DND-41 (cell line): ENCODE results near the gene HPGDS.

Experiments used
- ATAC-seq: fragments of 200-7000 bp; cut with Tn5 transposase; 3 replicates; pipeline ENCODE4 v1.9.1; 2021; ENCODE audit warnings: low read depth; ENCODE audit not compliant: insufficient read depth
- DNase-seq: peaks from one replicate; pipeline ENCODE4 v3.0.0-alpha.2; 2020
- H2AFZ ChIP-seq: 2 replicates; pipeline ENCODE4 v1.6.0; 2012; ENCODE audit warnings: low read depth, low read length
- H3K27ac ChIP-seq: 2 replicates; pipeline ENCODE4 v1.5.1; 2012; ENCODE audit warnings: low read length, inconsistent platforms
- H3K27me3 ChIP-seq: fragments of 200-600 bp; sonication (generic); 2 replicates; pipeline ENCODE4 v1.6.0; 2012; ENCODE audit warnings: low read length, mild to moderate bottlenecking, inconsistent platforms; ENCODE audit not compliant: insufficient read depth, poor library complexity
- H3K36me3 ChIP-seq: 2 replicates; pipeline ENCODE4 v1.5.1; 2012; ENCODE audit warnings: low read length, inconsistent platforms; ENCODE audit not compliant: insufficient read depth
- H3K4me1 ChIP-seq: 2 replicates; pipeline ENCODE4 v1.5.1; 2012; ENCODE audit warnings: mild to moderate bottlenecking, low read length; ENCODE audit not compliant: insufficient read depth
- H3K4me2 ChIP-seq: 2 replicates; pipeline ENCODE4 v1.6.0; 2012; ENCODE audit warnings: mild to moderate bottlenecking, moderate library complexity, low read length, inconsistent platforms; ENCODE audit not compliant: insufficient read depth
- H3K4me3 ChIP-seq, 2 experiments: fragments of 200-600 bp in 1 of 2; shearing (Covaris generic) in 1 of 2; 2 replicates each; pipeline ENCODE4 v1.5.1; 2012 to 2016; ENCODE audit warnings: inconsistent platforms in 2 of 2, low read length in 2 of 2, mild to moderate bottlenecking in 2 of 2, low read depth in 1 of 2, moderate library complexity in 1 of 2
- H3K79me2 ChIP-seq: 2 replicates; pipeline ENCODE4 v1.6.0; 2012; ENCODE audit warnings: low read length, inconsistent platforms; ENCODE audit not compliant: insufficient read depth
- H3K9ac ChIP-seq: 2 replicates; pipeline ENCODE4 v1.6.0; 2012; ENCODE audit warnings: low read depth, mild to moderate bottlenecking, inconsistent platforms, low read length, moderate library complexity
- H3K9me3 ChIP-seq: 2 replicates; pipeline ENCODE4 v1.5.1; 2012; ENCODE audit warnings: low read length, moderate library complexity, mild to moderate bottlenecking, inconsistent platforms; ENCODE audit not compliant: insufficient read depth, severe bottlenecking
- H4K20me1 ChIP-seq: 2 replicates; pipeline ENCODE4 v1.6.0; 2012; ENCODE audit warnings: low read length; ENCODE audit not compliant: insufficient read depth
- CTCF ChIP-seq: IDR thresholded peaks from 2 replicates; pipeline ENCODE4 v1.5.1; 2012; ENCODE audit warnings: borderline replicate concordance, low read length, moderate library complexity, mild to moderate bottlenecking; ENCODE audit not compliant: poor library complexity, severe bottlenecking; ENCODE audit errors: extremely low read depth
- EZH2 ChIP-seq: IDR thresholded peaks from 3 replicates; pipeline ENCODE4 v1.6.1; 2012; ENCODE audit warnings: borderline replicate concordance, low read depth, mild to moderate bottlenecking, moderate library complexity, low read length, inconsistent platforms; ENCODE audit not compliant: severe bottlenecking

The HPGDS gene

DNA sequence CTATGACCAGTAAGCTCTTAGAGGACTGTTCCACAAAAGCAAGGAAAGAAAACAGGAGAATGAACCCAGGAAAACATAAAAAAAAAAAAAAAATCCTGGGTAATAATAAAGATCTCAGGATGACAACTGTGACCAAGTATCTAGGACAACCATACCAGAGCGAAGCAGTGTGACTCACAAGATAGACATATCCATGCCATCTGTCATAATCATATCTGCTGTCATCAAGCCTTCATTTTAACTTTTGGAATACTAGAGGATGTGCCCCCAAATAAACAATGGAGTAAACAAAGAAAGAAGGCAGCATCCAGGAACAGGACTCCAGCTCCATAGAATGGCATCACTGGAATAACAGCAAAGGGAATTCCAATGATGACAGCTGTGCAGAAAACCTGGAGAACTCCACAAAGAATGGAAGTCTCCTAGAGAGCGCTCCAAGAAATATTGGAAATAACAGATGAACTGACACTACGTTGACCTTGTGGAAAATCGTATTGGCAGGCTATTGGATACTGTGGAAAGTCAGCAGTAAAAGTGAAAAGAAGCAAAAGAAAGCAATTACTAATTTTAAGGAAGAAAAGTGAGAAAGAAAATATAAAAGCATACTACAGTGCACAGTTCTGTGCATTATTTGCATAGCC lies 35.3 kb downstream of the HPGDS start:
- H2AFZ ChIP-seq = no peak overlapping the region
- no peaks in the 10 kb centered on the region for H3K9me3 ChIP-seq
- H3K4me2 ChIP-seq = no peak overlapping the region
- no peak overlapping the region for H3K4me3 ChIP-seq
- no peaks in the 10 kb centered on the region for H3K79me2 ChIP-seq
- ATAC-seq (no peak), DNase-seq (no peak)
- no peaks in the 10 kb centered on the region for H3K4me1 ChIP-seq
- H4K20me1 ChIP-seq = no peaks in the 10 kb centered on the region
- no peak overlapping the region for H3K9ac ChIP-seq
- H3K36me3 ChIP-seq = no peaks in the 10 kb centered on the region
- TF ChIP-seq CTCF = no peak
- no peak for TF ChIP-seq EZH2
- no peak overlapping the region for H3K27ac ChIP-seq
- H3K27me3 ChIP-seq = no peaks in the 10 kb centered on the region

GRCh38 chr4:94306713-94307112 lies 35.9 kb downstream of the HPGDS start:
- H3K4me1 ChIP-seq = no peaks in the 10 kb centered on the region
- H3K79me2 ChIP-seq = no peaks in the 10 kb centered on the region
- H4K20me1 ChIP-seq = no peaks in the 10 kb centered on the region
- H3K9me3 ChIP-seq = no peaks in the 10 kb centered on the region
- TF ChIP-seq CTCF (no peak), EZH2 (no peak)
- H2AFZ ChIP-seq = no peak overlapping the region
- no peak overlapping the region for H3K9ac ChIP-seq
- ATAC-seq (no peak), DNase-seq (no peak)
- no peak overlapping the region for H3K4me3 ChIP-seq
- H3K27me3 ChIP-seq = no peaks in the 10 kb centered on the region
- H3K4me2 ChIP-seq = no peak overlapping the region
- H3K36me3 ChIP-seq = no peaks in the 10 kb centered on the region
- no peak overlapping the region for H3K27ac ChIP-seq

GRCh38 chr4:94305466-94306225 lies 37.0 kb downstream of the HPGDS start:
- Histone ChIP-seq H3K79me2 (no peaks in the 10 kb centered on the region), H3K36me3 (no peaks in the 10 kb centered on the region), H4K20me1 (no peaks in the 10 kb centered on the region), H3K9me3 (no peaks in the 10 kb centered on the region), H3K4me2 (no peak overlapping the region), H3K4me3 (no peak overlapping the region), H3K4me1 (no peaks in the 10 kb centered on the region), H3K27me3 (no peaks in the 10 kb centered on the region), H2AFZ (no peak overlapping the region), H3K27ac (no peak overlapping the region), H3K9ac (no peak overlapping the region)
- DNase-seq = no peak
- TF ChIP-seq EZH2 (no peak), CTCF (no peak)
- no peak for ATAC-seq
